HepG2 (cell line): ENCODE measurements around the gene TFE3. TPM values are rescaled to one million over a fixed set of nuclear protein-coding genes. Genes with fewer than 3 reads are reported as not detected.

Experiments
- DR1 ChIP-seq: sonication (generic); formaldehyde crosslinking; IDR thresholded peaks from 2 replicates; pipeline ENCODE4 v1.8.0; 2021; ENCODE audit warnings: mild to moderate bottlenecking, missing genetic modification reagents, inconsistent platforms
- HIVEP1 ChIP-seq: sonication (generic); formaldehyde crosslinking; IDR thresholded peaks from 2 replicates; pipeline ENCODE4 v1.4.0; 2020; ENCODE audit warnings: mild to moderate bottlenecking, missing genetic modification reagents
- MYC ChIP-seq: sonication (generic); formaldehyde crosslinking; IDR thresholded peaks from 2 replicates; pipeline ENCODE4 v1.9.0; 2021; ENCODE audit warnings: missing genetic modification reagents, borderline replicate concordance
- NCOR1 ChIP-seq: fragments of 200-600 bp; sonication (generic); IDR thresholded peaks from 2 replicates; pipeline ENCODE4 v1.7.0; 2017; ENCODE audit warnings: antibody characterized with exemption, low read length, borderline replicate concordance
- NFE2L1 ChIP-seq: sonication (generic); formaldehyde crosslinking; IDR thresholded peaks from 2 replicates; pipeline ENCODE4 v1.4.0; 2020; ENCODE audit warnings: missing genetic modification reagents, mild to moderate bottlenecking, borderline replicate concordance
- PAX8 ChIP-seq: sonication (generic); formaldehyde crosslinking; IDR thresholded peaks from 2 replicates; pipeline ENCODE4 v1.8.0; 2022; ENCODE audit warnings: mild to moderate bottlenecking, missing genetic modification reagents, borderline replicate concordance
- PITX1 ChIP-seq: sonication (generic); formaldehyde crosslinking; IDR thresholded peaks from 2 replicates; pipeline ENCODE4 v1.5.1; 2020; ENCODE audit warnings: mild to moderate bottlenecking, missing genetic modification reagents
- RXRA ChIP-seq: sonication (generic); formaldehyde crosslinking; IDR thresholded peaks from 2 replicates; pipeline ENCODE4 v1.5.1; 2020; ENCODE audit warnings: missing genetic modification reagents
- SPEN ChIP-seq: sonication (generic); formaldehyde crosslinking; IDR thresholded peaks from 2 replicates; pipeline ENCODE4 v1.5.1; 2020; ENCODE audit warnings: low read depth, mild to moderate bottlenecking, missing genetic modification reagents
- YY1 ChIP-seq: IDR thresholded peaks from 2 replicates; pipeline ENCODE4 v1.6.1; 2011; ENCODE audit warnings: low read length, low read depth, moderate library complexity, mild to moderate bottlenecking; ENCODE audit not compliant: insufficient read depth, insufficient replicate concordance
- ZNF205 ChIP-seq: IDR thresholded peaks from 2 replicates; pipeline ENCODE4 v1.6.1; 2018; ENCODE audit warnings: missing biosample characterization, missing genetic modification reagents
- ZNF207 ChIP-seq: fragments of 450-650 bp; IDR thresholded peaks from 2 replicates; pipeline ENCODE4 v1.6.1; 2016; ENCODE audit warnings: antibody characterized with exemption, borderline replicate concordance
- ZNF256 ChIP-seq: sonication (generic); formaldehyde crosslinking; conservative IDR thresholded peaks from 2 replicates; pipeline ENCODE4 v1.4.0; 2020; ENCODE audit warnings: missing genetic modification reagents
- ZNF354B ChIP-seq: sonication (generic); formaldehyde crosslinking; IDR thresholded peaks from 2 replicates; pipeline ENCODE4 v1.8.0; 2022; ENCODE audit warnings: mild to moderate bottlenecking, missing genetic modification reagents
- polyA plus RNA-seq, 8 experiments: library from polyadenylated mRNA; depleted of rRNA in 3 of 8; stranded (reverse) in 7 of 8; unstranded in 1 of 8; fragments of >200 nt; fragmentation: Illumina TruSeq in 4 of 8; extraction: Trizol in 4 of 8; gene quantifications; 2 replicates each; pipeline versions ENCODE4 v1.2.1 to v1.2.3, GENCODE V29; 2011 to 2016; ENCODE audit warnings: low read depth in 4 of 8, missing spikeins in 1 of 8, mixed read lengths in 1 of 8; ENCODE audit not compliant: insufficient read depth in 1 of 8
- total RNA-seq, 5 experiments: library from RNA; depleted of rRNA; stranded (reverse); fragments of >200 nt; fragmentation: Illumina TruSeq; extraction: Trizol; gene quantifications; 2 replicates each; pipeline ENCODE4 v1.2.3, GENCODE V29; 2016; ENCODE audit warnings: low read depth in 1 of 5
- TF ChIP-seq, protein P1 (sequence below): sonication (generic); formaldehyde crosslinking; IDR thresholded peaks from 2 replicates; pipeline ENCODE4 v1.9.0; 2021; ENCODE audit warnings: missing genetic modification reagents, borderline replicate concordance
- TF ChIP-seq, protein P2 (sequence below): IDR thresholded peaks from 2 replicates; pipeline ENCODE4 v1.6.1; 2012; ENCODE audit warnings: inconsistent platforms
- TF ChIP-seq, protein P3 (sequence below): sonication (generic); formaldehyde crosslinking; IDR thresholded peaks from 2 replicates; pipeline ENCODE4 v1.5.0; 2020; ENCODE audit warnings: missing genetic modification reagents
- TF ChIP-seq, protein P4 (sequence below): sonication (generic); formaldehyde crosslinking; IDR thresholded peaks from 2 replicates; pipeline ENCODE4 v1.9.0; 2022; ENCODE audit warnings: low read depth, missing genetic modification reagents

TFE3 gene
- total and polyA plus RNA-seq, 2 of the 13 experiments (the other 11 are each of a cell fraction or from before 2014, with no cell fraction given): 8.3 to 12.3 TPM

DNA sequence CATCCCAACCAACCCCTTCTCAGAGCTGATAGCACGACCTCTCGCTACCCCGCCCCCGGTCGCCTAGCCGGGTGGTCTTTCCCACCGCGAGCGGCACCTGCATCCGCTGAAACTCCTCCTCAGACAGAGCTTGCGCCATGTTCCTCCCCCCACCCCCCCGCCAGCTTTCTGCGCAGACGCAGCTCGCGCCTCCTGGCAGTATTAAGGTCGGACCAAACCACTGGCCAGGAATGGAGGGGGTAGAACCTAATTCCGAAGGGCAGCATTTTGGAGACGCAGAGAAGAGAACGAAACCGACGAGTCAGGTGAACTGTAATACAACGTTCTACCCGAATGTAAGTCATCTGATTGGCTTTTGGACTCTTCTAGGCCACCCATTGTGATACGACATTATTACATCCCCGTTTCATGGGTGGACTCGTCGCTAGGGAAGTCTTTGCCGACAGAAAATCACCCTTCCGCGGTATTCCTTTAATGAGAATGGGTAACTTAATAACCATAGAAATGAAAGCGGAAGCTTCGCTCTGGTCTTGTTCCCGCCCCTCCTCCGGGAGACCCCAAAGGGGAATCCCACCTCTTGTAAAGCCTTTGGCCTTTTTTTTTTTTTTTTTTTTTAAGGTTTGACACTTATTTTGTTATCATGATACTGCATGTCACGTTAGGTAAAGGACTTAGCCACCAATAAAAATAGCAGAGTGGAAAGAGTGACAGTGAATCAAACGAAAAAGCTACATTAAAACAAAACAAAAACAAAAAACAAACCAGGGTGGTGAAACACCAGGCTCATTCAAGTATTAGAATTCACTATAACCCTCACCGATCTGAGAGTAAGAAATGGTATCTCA lies 40.8 kb downstream of the TFE3 start, which contains the start of gene GRIPAP1 (continued):
- TF ChIP-seq, protein P1, sequence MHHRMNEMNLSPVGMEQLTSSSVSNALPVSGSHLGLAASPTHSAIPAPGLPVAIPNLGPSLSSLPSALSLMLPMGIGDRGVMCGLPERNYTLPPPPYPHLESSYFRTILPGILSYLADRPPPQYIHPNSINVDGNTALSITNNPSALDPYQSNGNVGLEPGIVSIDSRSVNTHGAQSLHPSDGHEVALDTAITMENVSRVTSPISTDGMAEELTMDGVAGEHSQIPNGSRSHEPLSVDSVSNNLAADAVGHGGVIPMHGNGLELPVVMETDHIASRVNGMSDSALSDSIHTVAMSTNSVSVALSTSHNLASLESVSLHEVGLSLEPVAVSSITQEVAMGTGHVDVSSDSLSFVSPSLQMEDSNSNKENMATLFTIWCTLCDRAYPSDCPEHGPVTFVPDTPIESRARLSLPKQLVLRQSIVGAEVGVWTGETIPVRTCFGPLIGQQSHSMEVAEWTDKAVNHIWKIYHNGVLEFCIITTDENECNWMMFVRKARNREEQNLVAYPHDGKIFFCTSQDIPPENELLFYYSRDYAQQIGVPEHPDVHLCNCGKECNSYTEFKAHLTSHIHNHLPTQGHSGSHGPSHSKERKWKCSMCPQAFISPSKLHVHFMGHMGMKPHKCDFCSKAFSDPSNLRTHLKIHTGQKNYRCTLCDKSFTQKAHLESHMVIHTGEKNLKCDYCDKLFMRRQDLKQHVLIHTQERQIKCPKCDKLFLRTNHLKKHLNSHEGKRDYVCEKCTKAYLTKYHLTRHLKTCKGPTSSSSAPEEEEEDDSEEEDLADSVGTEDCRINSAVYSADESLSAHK: no peak
- TF ChIP-seq, protein P2, sequence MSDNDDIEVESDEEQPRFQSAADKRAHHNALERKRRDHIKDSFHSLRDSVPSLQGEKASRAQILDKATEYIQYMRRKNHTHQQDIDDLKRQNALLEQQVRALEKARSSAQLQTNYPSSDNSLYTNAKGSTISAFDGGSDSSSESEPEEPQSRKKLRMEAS: peak; percentile 42; the same call in 1 of the 2 replicates
- TF ChIP-seq RXRA (CRISPR knock-in tag) (no peak), ZNF207 (no peak), DR1 (peak; percentile 62; the same call in 1 of the 2 replicates), ZNF354B (CRISPR knock-in tag) (no peak), ZNF205 (CRISPR knock-in tag) (no peak), ZNF256 (CRISPR knock-in tag) (0 out of 2 replicates have a peak, but pooled peaks have one; percentile 26), PAX8 (no peak), MYC (CRISPR knock-in tag) (0 out of 2 replicates have a peak, but pooled peaks have one; percentile 21), PITX1 (CRISPR knock-in tag) (no peak), NCOR1 (no peak), HIVEP1 (CRISPR knock-in tag) (no peak), YY1 (peak; percentile 92), NFE2L1 (CRISPR knock-in tag) (no peak), SPEN (CRISPR knock-in tag) (no peak; the same call in 1 of the 2 replicates)
- TF ChIP-seq, protein P3, sequence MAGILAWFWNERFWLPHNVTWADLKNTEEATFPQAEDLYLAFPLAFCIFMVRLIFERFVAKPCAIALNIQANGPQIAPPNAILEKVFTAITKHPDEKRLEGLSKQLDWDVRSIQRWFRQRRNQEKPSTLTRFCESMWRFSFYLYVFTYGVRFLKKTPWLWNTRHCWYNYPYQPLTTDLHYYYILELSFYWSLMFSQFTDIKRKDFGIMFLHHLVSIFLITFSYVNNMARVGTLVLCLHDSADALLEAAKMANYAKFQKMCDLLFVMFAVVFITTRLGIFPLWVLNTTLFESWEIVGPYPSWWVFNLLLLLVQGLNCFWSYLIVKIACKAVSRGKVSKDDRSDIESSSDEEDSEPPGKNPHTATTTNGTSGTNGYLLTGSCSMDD: no peak
- TF ChIP-seq, protein P4, sequence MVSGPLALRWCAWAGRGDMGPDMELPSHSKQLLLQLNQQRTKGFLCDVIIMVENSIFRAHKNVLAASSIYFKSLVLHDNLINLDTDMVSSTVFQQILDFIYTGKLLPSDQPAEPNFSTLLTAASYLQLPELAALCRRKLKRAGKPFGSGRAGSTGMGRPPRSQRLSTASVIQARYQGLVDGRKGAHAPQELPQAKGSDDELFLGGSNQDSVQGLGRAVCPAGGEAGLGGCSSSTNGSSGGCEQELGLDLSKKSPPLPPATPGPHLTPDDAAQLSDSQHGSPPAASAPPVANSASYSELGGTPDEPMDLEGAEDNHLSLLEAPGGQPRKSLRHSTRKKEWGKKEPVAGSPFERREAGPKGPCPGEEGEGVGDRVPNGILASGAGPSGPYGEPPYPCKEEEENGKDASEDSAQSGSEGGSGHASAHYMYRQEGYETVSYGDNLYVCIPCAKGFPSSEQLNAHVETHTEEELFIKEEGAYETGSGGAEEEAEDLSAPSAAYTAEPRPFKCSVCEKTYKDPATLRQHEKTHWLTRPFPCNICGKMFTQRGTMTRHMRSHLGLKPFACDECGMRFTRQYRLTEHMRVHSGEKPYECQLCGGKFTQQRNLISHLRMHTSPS (CRISPR knock-in tag): no peak
